ENCODE results near the gene CLASP1.
"Not testable (repeated sequence)": the region's sequence is repeated elsewhere in the genome, so short reads cannot be mapped to it uniquely, and the experiment has no call there.

Gene CLASP1

DNA sequence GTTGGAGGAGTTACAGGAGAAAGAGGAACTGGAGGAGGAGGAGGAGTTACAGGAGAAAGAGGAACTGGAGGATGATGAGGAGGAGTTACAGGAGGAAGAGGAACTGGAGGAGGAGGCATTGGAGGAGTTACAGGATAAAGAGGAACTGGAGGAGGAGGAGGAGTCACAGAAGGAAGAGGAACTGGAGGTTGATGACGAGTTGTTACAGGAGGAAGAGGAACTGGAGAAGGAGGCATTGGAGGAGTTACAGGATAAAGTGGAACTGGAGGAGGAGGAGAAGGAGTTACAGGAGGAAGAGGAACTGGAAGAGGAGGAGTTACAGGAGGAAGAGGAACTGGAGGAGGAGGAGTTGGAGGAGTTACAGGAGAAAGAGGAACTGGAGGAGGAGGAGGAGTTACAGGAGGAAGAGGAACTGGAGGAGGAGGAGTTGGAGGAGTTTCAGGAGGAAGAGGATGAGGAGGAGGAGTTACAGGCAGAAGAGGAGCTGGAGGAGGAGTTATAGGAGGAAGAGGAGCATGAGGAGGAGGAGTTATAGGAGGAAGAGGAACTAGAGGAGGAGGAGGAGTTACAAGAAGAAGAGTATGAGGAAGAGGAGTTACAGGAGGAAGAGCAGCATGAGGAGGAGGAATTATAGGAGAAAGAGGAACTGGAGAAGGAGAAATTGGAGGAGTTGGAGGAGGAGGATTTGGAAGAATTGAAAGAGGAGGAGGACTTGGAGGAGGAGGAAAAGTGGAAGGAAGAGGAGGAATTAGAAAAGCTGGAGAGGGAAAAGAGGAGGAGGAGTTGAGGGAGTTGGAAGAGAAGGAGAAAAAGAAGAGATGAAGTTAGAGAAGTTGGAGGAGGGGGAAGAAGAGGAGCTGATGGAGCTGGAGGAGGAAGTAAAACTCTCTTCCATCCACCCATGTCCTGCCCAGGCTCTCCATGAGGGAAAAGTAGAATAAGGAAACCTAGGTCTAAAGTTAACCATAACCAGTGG, 37.2 kb downstream of the CLASP1 start:
- DNase-seq, result no peak

DNA sequence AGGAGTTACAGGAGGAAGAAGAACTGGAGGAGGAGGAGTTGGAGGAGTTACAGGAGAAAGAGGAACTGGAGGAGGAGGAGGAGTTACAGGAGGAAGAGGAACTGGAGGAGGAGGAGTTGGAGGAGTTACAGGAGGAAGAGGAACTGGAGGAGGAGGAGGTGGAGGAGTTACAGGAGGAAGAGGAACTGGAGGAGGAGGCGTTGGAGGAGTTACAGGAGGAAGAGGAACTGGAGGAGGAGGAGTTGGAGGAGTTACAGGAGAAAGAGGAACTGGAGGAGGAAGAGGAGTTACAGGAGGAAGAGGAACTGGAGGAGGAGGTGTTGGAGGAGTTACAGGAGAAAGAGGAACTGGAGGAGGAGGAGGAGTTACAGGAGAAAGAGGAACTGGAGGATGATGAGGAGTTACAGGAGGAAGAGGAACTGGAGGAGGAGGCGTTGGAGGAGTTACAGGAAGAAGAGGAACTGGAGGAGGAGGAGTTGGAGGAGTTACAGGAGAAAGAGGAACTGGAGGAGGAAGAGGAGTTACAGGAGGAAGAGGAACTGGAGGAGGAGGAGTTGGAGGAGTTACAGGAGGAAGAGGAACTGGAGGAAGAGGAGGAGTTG, 38.1 kb downstream of the CLASP1 start:
- not testable (repeated sequence) for DNase-seq

DNA sequence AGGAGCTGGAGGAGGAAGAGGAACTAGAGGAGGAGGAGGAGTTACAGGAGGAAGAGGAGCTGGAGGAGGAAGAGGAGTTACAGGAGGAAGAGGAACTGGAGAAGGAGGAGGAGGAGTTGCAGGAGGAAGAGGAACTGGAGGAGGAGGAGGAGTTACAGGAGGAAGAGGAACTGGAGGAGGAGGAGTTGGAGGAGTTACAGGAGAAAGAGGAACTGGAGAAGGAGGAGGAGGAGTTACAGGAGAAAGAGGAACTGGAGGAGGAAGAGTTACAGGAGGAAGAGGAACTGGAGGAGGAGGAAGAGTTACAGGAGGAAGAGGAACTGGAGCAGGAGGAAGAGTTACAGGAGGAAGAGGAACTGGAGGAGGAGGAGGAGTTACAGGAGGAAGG, 38.8 kb downstream of the CLASP1 start:
- not testable (repeated sequence) for DNase-seq

DNA sequence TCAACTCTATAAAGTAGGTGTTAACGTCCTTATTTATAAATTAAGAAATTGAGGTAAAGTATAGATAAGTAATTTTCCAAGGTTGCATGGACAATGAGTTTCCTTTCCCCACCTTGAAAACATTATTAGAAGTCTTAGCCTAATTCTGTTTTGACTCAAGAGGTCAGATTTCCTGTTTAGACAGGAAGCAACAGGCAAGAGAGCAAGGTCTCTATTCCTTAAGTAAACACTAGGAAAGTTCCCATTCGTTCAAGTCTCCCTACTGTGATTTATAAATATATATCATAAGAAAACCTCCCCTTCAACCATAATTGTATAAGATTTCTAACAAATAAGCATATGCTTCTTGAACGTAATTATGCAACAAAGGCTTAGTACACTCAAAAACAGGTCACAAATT, 40.3 kb downstream of the CLASP1 start:
- no peak for DNase-seq

DNA sequence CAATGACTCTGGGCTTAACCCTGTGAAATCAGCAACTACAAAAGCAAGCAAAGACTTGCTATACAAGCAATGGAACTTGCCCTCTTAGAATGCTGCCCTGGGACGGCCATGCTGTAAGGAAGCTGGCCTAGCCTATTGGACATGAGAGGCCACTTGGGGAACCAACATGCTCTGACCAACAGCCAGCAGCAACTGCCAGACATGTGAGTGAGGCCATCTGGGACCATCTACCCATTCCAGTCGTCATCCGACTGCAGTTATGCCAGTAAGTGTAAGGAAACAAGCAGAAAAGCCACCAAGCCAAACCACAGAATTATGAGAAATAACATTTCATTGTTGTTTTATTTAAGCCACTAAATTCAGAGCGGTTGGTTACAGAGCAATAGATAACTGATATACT, 40.9 kb downstream of the CLASP1 start:
- DNase-seq, result no peak

DNA sequence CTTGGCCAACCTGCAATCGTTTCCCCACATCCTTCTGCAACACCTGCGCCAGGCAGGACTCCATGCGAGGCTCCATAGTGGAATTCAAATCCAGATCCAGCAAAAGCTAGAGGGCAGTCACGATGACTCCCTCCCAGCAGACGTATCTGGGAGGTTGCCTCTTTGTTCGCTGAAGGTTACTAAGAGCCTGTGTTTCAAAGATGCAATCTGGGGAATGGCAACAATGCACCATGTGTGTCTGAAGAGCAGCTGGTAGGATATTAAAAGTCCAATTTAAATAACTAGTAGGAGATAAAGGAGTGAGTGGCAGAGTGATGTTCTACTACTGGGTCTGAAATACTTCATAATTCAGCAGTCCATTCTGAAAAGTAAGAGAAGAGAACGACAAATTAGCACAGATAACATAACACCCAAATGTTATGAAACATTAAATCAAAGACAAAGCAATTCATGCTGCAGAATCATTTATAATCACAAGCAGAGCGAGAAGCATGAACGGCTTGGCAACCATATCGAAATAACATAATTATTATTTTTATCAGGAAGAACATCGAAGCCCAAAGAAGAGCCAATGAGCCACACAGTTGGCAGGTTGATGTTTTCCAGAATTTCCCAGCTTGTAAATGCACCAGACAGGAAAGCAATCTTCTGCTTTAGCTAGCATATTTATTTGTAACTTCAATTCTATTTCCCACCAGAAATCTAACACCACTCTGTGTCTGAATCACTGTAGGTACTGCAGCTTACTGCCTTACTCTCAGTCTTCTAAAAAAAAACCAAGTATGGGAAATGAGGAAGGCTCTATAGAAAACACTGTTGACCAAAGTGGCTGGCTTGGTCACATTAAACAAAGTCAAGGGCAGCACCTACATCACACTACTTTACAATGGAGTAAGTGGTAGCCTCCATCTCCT, 43.2 kb downstream of the CLASP1 start:
- no peak for DNase-seq

DNA sequence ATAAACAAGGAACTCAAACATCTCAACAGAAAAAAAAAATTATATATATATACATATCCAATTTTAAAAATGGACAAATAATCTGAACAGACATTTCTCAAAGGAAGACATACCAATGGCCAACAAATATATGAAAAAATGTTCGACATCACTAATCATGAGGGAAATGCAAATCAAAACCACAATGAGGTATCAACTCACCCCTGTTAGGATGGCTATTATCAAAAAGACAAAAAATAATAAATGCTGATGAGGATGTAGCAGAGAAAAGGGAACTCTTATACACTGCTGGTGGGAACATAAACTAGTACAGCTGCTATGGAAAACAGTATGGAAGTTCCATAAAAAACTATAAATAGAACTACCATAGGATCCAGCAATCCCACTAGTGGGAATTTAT, 46.1 kb downstream of the CLASP1 start:
- no peak for DNase-seq

DNA sequence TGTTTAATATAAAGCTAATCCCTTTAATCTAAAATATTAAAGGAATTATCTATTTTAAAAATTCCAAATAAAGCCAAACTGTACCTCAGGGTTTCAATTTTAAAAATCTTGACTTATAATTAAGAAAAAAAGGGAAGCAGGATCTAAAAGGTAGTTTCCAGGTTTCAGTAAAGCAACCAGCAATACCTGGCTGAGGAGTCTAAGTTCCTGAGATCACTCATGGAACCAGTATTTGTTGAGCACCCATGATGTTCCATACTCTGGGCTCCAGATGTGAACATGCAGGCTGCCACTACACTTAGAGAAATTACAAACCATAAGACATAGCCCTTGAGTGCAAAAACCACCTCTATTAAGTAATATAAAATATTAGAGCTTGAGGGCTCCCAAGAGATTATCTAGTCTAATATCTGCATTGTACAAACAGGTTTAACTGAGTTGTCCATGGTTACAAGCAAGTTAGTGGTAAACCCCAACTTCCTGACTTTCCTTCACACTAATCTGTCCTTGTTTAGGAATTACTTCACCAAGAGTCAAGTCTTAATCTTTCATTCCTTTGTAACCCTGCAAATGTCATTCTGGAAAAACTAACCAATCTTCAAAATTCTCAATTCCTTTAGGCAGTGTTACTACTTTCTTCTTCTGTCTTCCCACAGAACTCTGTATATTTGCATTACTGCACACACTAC, 49.2 kb downstream of the CLASP1 start:
- no peak for DNase-seq

DNA sequence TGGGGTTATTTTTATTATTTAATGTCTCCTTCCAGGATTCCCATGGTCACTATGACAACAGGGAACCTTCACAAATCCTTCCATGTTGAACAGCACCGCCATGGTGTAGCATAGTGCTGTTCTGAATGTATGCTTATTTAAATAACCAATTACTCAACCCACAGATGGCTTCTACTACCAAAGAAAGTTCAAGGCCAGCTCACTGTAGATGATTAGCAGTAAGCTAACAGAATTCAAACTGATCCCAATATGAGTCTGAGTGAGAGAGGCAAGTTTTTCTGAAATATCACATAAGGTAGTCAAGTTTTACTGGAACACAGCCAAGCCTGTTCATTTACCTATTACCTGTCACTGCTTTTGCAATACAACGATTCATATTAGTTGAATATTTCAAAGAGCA, 51.2 kb downstream of the CLASP1 start:
- no peak for DNase-seq

DNA sequence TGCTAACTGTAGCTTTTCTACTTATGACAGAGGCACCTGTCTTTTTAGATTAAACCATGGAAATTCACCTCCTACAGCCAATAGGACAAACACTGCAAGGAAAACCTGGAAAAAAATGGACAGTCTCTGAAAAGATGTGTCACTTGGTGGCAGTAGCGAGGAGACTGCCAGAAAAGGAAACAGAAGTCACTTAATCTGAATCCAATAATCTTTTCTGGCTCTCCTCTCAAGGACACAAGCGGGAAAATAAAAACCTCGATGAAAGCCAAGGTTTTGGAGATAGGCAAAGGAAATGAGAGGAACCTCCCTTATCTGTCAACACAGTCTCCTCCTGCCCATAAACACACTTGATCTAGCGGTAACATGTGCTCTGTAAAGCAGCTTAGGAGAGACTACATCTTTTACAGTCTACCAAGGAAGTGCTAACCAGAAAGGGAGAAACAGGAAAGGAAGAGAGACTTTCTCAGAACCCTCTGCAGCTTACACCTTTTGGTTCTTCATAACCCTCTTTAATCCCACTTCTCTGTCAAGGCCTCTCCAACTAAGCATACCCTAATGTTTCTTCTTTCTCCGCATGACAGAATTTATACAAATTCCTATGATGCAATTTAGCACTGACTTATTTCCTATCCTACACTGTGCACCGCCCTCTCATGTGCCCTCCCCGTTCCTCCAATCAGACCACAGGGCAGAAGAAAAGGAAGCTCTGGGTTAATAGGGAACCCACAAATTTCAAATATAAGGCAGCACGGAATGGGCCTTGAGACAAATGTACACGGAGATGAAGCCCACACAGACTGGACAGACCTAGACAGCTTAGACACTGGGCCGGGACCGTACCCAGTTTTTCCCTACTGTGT, 52.8 kb downstream of the CLASP1 start:
- DNase-seq, result peak; percentile 13

DNA sequence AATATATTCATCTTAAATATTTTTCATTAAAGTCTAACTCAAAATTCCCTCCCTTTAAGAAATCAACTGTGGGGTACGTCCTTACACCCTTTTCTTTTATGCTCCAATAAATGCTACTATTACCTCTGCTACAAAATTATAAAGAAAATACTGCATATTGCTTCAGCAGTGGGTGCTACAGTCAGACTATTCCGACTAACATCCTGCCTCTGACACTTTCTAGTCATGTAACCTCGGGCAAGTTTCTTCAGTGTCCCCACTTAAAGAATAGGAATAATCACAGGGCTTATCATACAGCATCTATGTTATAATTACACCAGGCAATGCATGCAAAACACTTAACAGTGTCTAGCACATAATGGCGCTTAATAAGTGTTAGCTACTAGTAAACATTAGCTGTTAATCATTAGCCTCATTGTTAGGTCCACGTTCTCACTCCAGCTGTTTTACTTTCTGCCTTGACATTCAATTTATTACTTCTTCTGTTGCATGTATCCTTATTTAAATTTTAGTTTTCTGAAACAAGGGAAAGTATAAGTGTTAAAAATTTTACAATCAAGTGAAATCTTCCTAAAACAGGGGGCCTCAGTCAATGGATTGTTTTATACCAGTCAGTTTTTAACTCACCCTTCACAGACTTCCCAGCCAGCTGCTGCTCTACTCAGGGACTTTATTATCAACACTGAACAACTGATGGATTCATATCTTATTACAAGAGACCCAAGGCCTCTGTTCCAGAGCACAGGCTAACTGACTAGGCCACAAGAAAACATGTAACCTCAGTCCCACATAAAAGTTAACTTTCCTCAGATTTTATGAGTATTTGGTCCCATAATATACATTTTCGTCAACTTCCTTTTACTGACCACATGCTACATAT, 54.0 kb downstream of the CLASP1 start:
- DNase-seq, result no peak

DNA sequence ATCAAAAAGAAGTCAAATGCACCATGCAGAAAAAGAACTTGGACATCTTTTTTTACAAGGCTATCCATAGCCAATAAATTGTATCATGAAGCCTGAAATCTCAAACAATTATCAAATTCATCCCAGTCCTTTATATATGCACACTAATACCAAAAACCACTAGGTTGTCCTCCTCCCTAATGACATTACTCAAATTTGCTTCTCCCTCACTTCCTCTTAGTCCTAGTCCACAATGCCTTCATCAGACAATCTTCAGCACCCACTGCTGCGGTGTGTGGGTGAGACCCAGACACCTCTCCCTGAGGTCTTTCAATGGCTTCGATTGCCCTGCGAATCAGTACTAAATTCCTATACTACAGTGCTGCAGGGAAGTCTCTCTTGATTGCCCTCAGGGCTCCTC, 58.1 kb downstream of the CLASP1 start:
- no peak for DNase-seq

DNA sequence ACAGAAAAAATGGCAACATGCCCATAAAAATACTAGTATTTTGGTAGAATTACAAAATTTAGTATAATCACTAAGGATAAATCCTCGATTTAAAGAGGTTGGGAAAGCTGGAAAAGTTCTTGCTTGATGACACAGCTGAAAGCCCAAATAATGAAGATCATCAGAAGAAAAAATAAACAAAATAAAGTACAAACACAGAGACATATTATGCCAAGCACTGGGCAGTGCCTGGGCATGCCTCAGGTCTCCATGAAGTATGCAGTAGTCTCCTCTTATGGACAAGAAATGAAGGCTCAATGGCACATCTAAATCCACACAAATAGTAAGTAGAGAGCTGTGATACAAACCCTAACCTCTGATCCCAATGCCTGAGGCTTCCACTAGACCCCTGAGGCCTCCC, 60.9 kb downstream of the CLASP1 start:
- no peak for DNase-seq

DNA sequence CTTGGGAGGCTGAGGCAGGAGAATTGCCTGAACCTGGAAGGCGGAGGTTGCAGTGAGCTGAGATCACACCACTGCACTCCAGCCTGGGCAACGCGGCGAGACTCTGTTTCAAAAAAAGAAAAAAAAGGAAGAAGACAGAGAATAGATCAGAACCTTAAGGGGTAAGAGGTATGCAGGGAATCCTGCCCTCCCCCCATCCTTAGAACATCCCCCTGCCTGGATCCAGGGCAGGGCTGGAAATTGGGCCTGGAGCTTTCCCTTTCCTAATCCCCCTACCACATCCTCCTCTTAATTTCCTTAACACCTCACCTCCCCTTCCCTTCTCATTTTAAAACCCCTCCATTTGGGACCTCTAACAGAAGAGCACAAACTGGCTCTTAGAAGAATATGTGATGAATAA, 62.1 kb downstream of the CLASP1 start:
- DNase-seq, result no peak

DNA sequence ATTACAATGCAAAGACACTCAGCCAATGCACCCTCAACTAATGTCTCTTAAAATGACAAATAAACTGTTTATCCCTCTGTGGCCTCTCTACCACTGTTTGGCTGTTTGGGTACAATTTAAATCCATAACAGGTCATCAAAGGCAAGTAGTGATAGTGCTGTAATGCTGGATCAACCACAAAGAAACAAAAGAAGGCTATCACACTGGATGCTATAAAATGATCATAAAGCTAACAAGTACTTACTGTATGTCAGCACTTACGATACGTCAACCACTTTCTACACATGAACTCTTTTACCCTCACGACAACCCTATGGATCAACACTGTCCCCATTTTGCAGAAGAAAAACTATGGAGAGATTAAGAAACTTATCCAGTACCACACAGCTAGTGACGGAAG, 64.5 kb downstream of the CLASP1 start:
- no peak for DNase-seq

DNA sequence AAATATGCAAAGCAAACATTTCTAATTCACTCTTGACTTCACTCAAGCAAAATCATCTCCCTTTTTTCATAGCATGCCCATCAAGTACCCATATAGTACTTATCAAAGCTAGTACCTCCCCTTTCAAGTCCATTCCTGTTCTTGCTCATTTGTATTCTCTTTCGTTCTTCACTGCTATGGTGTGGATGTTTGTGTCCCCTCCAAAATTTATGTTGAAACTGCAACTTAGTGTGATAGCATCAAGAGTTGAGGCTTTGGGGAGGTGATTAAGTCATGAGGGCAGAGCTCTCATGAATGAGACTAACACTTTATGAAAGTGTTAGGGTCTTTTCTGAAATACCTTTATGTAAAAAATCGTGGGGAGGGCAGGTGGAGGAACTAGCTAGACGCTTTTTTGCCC, 65.7 kb downstream of the CLASP1 start:
- DNase-seq, result no peak

DNA sequence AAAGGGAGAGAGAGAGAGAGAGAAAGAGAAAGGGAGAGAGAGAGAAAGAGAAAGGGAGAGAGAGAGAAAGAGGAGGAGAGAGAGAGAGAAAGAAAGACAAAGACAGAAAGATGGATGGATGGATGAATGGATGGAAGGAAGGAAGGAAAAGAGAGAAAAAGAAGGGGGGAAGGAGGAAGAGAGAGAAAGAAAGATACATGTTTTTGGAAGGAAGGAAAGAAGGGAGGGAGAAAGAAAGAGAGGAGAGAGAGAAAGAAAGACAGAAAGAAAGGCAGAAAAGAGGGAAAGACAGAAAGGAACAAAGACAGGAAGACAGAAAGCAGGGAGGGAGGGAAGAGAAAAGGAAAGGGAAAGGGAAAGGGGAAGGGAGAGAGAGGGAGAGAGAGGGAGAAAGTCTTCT, 67.0 kb downstream of the CLASP1 start:
- DNase-seq, result no peak

DNA sequence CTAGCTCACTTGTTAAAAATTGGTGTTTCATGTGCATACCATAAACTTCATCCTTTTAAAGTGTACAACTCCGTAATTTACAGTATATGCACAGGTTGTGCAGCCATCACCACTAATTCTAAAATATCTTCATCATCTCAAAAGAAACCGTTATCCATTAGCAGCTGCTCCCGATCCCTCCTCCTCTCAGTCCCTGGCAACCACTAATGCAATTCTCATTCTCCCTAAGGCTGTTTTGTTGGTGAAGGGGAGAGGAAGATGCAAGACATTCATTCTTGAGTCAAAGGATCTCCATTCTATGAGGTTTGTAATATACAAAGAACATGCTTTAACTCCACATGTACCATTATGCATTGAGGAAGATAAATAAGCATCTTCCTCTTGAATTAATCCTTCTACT, 70.0 kb downstream of the CLASP1 start:
- DNase-seq, result no peak

DNA sequence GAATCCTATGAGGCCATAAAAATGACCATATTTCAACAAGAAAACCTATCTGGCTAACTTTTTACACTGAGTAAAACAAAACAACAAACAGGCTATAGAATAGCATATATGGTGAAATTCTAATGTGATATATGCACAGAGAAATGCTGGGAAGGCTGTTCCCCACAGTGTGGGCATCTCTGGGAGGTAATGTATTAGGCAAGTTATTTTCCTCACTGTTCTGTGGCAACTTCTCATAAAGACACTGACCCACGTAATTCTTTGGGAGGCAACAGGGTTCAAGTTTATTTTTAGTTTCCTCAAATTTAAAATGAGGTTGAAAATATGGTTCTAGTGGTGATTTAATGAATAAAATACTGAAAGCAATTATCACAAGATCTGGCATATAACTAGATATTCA, 71.9 kb downstream of the CLASP1 start:
- no peak for DNase-seq

DNA sequence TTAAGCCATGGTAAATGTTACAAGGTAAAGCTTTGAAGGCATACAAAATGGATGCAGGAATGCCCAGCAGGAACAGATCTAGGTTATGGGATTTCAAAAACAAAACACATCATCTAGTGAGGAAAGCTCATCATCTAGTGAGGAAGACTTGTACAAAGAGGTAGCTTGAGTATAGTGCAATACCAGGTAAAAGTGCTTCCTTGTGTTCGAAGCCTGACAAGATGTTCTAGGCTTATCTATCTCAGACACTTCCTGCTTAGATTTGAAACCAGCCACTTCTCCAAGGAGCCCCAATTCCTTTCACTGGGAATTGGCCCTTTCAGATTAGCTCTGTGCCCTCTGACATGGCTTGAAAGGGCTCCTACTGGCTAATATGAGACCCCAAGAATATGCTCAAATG, 73.0 kb downstream of the CLASP1 start:
- DNase-seq, result no peak

DNA sequence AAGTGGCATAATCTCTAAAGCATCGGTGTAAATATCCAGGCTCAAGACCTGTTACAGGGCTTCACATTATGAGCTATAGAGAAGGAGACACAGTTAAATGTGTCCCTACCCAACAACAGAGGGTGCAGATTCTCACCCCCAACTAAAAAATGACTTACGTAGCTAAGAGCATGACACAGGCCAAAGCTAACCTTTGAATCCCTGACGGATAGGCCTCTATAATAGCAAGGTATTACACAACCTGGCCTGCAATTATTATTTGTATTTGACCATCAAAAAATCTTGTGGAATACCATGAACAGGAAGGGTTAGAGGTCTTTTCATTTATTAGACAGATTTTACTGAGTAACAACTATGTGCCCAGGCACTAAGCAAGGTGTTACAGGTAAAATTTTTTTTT, 73.5 kb downstream of the CLASP1 start:
- DNase-seq, result no peak

Data from NCI-H1694 treated with DMSO at 0.1 percent for 48 hours (cell line).